Measurements from ENCODE around the gene TPCN1.
A peak's percentile ranks its signal among the peaks of the same experiment; 100 is the strongest.

The TPCN1 gene

DNA sequence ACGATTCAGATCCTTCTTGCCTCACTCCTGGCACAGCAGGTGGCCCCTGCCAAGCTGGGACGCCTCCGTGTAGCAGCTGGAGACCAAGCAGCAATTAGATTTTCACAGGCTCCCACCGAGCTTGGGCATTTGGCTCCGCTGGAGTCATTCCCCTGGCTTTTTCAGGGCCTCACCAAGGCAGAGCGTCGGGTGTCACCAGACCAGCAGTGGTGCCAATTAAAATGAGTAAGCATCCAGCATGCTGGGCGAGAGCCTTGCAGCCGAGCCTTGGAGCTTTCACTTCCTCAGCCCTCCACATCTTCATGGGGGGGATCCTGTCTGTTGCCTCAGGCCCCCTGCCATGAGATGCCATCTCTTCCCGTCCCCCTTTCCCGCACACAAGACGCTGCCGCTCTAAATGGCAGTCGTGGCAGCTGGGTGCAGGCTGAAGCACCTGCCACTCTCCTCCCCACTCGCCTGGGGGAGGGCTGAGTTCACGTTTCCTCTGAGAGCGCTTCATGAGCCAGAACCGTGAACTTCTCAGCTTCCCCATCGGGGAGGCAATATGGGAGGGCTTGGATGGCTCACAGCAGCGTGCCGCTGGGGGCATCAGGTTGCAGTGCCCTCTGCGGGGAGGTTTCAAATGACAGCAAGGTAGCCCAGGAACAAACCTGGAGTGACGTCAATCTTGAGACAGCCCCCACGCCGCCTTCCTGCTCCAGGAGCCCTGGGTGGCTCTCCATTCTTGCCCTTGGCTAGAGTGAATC lies 11.7 kb downstream of the TPCN1 start:
- Mint-ChIP-seq H3K27me3 (no peaks in the 10 kb centered on the region), H3K4me3 (peak overlapping the region; percentile 76), H3K9me3 (no peaks in the 10 kb centered on the region), H3K4me1 (peaks cover 24% of the 10 kb centered on the region), H3K36me3 (ENCODE audit: insufficient read depth) (peaks cover 5% of the 10 kb centered on the region), H3K27ac (ENCODE audit: low read depth) (peak overlapping the region; percentile 70)
- DNase-seq (ENCODE audit: low spot score in 2 of 2) (peak; percentile 40 to 77), ATAC-seq (replicated peaks; ENCODE audit: extremely low read depth, poor library complexity, severe bottlenecking) (peak; percentile 95)

DNA sequence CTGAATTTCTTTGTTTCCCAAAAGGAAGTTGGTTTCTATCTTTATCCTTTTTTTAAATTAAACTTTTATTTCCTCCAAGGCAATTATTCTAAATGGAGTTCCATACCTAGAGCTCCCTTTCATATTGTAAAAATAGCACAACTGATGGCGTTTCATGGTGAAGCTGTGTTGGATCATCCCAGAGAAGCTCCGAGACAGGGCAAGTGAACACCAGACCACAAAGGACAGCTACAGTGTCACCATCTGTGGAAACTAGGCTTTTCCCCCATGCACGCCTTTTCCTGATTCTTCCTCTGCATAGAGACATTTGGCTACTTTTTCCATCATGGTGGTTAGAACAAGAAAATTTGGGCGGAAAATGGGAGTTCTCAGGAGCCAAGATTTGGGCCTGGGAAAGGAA lies 12.7 kb downstream of the TPCN1 start:
- Mint-ChIP-seq H3K27me3 (no peaks in the 10 kb centered on the region), H3K36me3 (ENCODE audit: insufficient read depth) (peaks cover 3% of the 10 kb centered on the region), H3K4me1 (peaks cover 24% of the 10 kb centered on the region), H3K27ac (ENCODE audit: low read depth) (peak overlapping the region; percentile 70), H3K4me3 (no peak overlapping the region), H3K9me3 (no peaks in the 10 kb centered on the region)
- ATAC-seq (replicated peaks; ENCODE audit: extremely low read depth, poor library complexity, severe bottlenecking) (no peak), DNase-seq (ENCODE audit: low spot score in 2 of 2) (no peak)

DNA sequence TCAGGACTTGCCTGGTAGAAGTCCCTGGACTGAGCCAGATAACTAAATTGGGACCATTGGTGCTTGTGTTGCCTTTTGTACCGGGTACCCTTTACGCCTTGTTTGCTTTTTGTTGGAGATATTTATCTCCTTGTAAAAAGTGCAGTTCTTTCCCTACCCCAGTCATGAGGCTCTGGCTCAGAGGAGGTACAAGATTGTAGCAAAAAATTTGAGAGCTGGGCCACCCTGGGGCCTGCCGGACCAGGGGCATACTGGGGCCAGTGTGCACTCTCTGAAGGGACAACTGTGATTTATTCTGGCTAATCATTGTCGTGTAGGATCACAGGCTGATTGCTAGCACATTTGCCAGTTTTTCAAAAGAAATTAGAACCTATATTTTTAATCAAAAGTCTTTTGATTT lies 13.2 kb downstream of the TPCN1 start:
- Mint-ChIP-seq H3K4me1 (peaks cover 24% of the 10 kb centered on the region), H3K4me3 (no peak overlapping the region), H3K36me3 (ENCODE audit: insufficient read depth) (peaks cover 5% of the 10 kb centered on the region), H3K9me3 (no peaks in the 10 kb centered on the region), H3K27me3 (no peaks in the 10 kb centered on the region), H3K27ac (ENCODE audit: low read depth) (no peak overlapping the region)
- DNase-seq (ENCODE audit: low spot score in 2 of 2) (no peak), ATAC-seq (replicated peaks; ENCODE audit: extremely low read depth, poor library complexity, severe bottlenecking) (no peak)

DNA sequence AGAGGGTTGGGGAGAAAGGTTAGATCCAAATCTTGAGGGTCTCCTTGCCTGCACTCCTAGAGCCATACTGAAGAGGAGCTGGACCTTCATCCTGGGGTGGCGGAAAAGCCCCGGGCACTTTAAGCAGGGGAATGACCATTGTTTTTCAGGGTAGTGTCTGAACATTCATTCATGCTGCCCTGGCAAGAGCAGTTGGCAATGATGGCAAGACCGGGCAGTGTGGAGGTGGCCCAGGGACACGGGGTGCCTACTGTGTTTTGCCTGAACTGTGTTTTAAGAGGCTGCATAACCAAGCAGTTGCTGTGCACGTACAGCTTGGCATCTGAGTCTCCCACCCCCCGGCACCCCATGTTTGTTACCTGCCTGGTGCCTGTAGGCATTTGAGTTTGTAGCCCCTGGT lies 14.7 kb downstream of the TPCN1 start:
- Mint-ChIP-seq H3K36me3 (ENCODE audit: insufficient read depth) (peaks cover 8% of the 10 kb centered on the region), H3K27ac (ENCODE audit: low read depth) (no peak overlapping the region), H3K27me3 (no peaks in the 10 kb centered on the region), H3K4me3 (no peak overlapping the region), H3K9me3 (no peaks in the 10 kb centered on the region), H3K4me1 (peaks cover 22% of the 10 kb centered on the region)
- ATAC-seq (replicated peaks; ENCODE audit: extremely low read depth, poor library complexity, severe bottlenecking) (no peak), DNase-seq (ENCODE audit: low spot score in 2 of 2) (no peak)

DNA sequence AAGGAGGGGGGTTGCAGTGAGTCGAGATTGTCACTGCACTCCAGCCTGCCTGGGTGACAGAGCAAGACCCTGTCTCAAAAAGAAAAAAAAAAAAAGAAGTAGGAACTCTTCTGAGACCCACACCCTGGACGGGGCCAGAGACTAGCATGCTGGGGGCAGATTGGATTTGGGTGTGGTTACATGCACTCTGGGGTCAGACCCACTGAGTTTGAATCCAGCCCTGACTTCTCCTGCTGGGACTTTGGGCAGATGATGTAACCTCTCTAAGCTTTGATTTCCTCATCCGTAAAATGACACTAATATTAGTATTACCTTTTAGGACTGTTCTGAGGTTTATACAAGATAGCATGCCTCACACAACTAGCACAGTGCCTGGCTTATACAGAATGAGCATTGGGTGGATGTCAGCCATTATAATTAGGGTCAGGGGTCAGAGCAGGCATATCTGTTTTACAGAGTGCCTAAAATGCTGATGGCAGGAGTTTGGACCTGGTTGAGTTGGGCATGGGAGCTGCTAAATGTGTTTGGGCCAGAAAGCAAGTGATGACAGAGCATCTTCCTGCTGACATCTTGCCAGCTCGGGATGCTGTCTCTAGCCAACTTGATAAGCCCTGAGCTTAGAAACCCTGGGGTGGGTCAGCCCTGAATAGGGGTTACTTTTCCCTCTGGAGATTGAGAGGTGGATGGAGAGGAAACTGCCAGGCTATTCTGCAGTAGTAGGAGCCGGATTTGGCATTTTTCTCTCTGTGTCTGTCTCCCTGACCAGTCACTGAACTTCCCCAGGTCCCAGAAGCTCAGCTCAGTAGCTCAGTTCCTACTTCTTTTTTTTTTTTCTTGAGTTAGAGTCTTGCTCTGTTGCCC lies 15.5 kb downstream of the TPCN1 start:
- Mint-ChIP-seq H3K27ac (ENCODE audit: low read depth) (no peak overlapping the region), H3K4me1 (peaks cover 22% of the 10 kb centered on the region), H3K27me3 (no peaks in the 10 kb centered on the region), H3K9me3 (no peaks in the 10 kb centered on the region), H3K36me3 (ENCODE audit: insufficient read depth) (peaks cover 8% of the 10 kb centered on the region), H3K4me3 (no peak overlapping the region)
- DNase-seq (ENCODE audit: low spot score in 2 of 2): no peak
- no peak for ATAC-seq (replicated peaks; ENCODE audit: extremely low read depth, poor library complexity, severe bottlenecking)

DNA sequence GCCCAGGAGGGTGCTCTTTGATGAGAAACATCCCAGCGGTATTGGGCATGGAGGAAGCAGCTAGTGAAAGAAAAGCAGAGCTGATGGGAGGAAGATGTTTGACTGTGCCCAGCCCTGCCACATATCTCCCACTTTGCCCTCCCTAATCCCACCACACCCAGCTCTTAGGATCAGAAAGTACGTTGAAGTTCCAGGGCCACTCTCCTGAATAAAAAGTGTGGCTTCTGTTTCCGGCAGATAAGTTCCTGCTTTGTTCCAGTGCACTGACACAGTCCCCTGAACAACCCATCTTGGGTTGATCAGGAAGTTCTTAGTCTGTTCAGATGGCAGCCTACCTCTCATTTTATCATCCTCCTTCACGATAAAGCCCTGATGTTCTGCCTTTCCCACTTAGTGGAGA lies 16.5 kb downstream of the TPCN1 start:
- Mint-ChIP-seq H3K4me3 (no peak overlapping the region), H3K27ac (ENCODE audit: low read depth) (no peak overlapping the region), H3K36me3 (ENCODE audit: insufficient read depth) (peaks cover 8% of the 10 kb centered on the region), H3K9me3 (no peaks in the 10 kb centered on the region), H3K27me3 (no peaks in the 10 kb centered on the region), H3K4me1 (peaks cover 20% of the 10 kb centered on the region)
- DNase-seq (ENCODE audit: low spot score in 2 of 2) (no peak), ATAC-seq (replicated peaks; ENCODE audit: extremely low read depth, poor library complexity, severe bottlenecking) (no peak)

DNA sequence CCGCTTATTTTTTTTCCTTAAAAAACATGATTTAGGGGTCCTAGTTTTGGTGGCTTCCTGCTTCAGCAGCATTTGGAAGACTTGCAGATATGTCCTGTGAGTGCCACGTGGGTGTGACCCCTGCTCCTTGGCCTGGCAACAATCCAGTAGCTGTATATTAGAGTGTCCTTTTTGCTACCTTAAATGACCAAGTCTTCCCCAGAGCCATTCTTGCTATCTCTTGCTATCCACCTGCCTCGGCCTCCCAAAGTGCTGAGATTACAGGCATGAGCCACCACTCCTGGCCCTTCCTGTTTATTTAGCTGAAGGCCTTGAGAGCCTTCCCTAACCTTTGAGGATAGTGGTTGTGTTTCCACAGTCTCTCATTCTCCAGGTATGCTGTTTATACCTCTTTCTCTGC lies 17.0 kb downstream of the TPCN1 start:
- H3K27me3 Mint-ChIP-seq: no peaks in the 10 kb centered on the region
- H3K9me3 Mint-ChIP-seq: no peaks in the 10 kb centered on the region
- H3K27ac Mint-ChIP-seq (ENCODE audit: low read depth): no peak overlapping the region
- peaks cover 8% of the 10 kb centered on the region for H3K36me3 Mint-ChIP-seq (ENCODE audit: insufficient read depth)
- no peak for DNase-seq (ENCODE audit: low spot score in 2 of 2)
- no peak overlapping the region for H3K4me3 Mint-ChIP-seq
- H3K4me1 Mint-ChIP-seq: peaks cover 14% of the 10 kb centered on the region
- ATAC-seq (replicated peaks; ENCODE audit: extremely low read depth, poor library complexity, severe bottlenecking): no peak

DNA sequence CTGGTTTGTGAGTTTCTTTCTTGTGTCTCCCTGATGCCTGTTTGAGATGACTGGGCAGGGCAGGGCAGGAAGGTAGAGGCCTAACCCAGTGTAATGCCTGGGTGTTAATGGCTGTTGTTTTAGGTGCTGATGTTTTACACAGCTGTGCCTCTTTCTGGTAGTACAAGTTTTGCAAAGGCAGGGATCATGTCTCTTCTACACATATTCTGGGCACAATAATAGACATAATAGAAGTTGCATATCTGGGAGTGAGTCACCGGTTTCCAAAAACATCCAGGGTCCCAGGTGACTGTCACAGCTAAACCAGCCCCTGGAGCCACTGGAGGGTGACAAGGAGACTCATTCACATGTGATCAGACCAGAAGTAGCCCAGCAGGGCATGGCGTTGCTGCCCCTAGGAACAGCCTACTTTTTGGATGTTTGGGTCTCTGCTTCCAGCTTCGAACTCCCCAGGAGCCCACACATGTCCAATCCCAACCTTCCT lies 18.1 kb downstream of the TPCN1 start:
- Mint-ChIP-seq H3K4me1 (peaks cover 11% of the 10 kb centered on the region), H3K27me3 (no peaks in the 10 kb centered on the region), H3K36me3 (ENCODE audit: insufficient read depth) (peaks cover 5% of the 10 kb centered on the region), H3K9me3 (no peaks in the 10 kb centered on the region), H3K4me3 (no peak overlapping the region), H3K27ac (ENCODE audit: low read depth) (no peak overlapping the region)
- no peak for DNase-seq (ENCODE audit: low spot score in 2 of 2)
- no peak for ATAC-seq (replicated peaks; ENCODE audit: extremely low read depth, poor library complexity, severe bottlenecking)

DNA sequence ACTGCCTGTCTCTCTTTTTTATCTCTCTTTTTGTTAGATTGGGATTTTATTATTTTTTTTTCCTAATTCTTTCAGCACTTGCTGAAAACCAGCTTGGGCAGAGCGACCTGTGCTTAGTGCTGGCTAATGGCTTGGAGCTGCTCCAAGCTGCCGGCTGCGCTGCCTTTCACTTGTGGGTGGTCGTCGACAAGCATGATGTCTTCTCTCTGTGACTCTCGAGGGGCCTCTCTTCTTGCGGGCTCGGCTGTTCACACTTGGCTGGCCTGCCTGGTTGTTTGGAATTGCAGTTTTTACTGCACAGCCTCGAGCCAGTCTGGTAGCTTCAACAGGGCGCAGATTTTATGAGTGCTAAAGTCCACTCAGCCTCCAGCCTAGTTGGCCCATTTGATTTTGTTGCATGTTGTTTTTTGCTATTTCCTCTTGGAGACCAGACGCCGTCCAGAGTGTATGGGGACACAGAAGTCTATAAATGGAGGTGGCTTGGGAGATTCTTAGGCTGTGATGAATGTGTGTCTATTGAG lies 18.6 kb downstream of the TPCN1 start:
- no peak overlapping the region for H3K27ac Mint-ChIP-seq (ENCODE audit: low read depth)
- no peak overlapping the region for H3K4me3 Mint-ChIP-seq

DNA sequence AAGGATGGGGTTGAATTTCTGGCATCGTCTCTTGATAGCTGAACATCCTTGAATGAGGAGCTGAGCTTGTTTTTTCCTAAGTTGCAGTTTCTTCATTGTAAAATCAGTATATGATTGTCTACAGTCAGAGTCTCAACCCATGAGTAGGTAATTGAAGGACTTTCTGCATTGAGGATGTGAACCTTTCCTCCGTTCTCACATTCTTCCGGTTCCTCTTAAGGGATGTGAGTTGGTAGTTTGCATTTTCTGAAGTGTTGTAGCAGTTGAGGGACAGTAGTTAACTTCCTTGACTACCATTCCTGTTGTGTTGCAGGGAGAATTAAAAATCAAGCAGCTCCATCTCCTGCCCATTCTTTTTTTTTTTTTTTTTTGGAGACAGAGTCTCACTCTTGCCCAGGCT lies 19.1 kb downstream of the TPCN1 start:
- H3K27me3 Mint-ChIP-seq: no peaks in the 10 kb centered on the region
- H3K9me3 Mint-ChIP-seq: no peaks in the 10 kb centered on the region
- peaks cover 10% of the 10 kb centered on the region for H3K4me1 Mint-ChIP-seq
- DNase-seq (ENCODE audit: low spot score in 2 of 2) (no peak), ATAC-seq (replicated peaks; ENCODE audit: extremely low read depth, poor library complexity, severe bottlenecking) (no peak)
- peaks cover 5% of the 10 kb centered on the region for H3K36me3 Mint-ChIP-seq (ENCODE audit: insufficient read depth)
- H3K27ac Mint-ChIP-seq (ENCODE audit: low read depth): no peak overlapping the region
- no peak overlapping the region for H3K4me3 Mint-ChIP-seq

More for the DNA sequence above, 18.6 kb downstream of the TPCN1 start:
- DNase-seq (ENCODE audit: low spot score in 2 of 2): no peak
- Mint-ChIP-seq H3K36me3 (ENCODE audit: insufficient read depth) (peaks cover 5% of the 10 kb centered on the region), H3K4me1 (peaks cover 11% of the 10 kb centered on the region), H3K9me3 (no peaks in the 10 kb centered on the region), H3K27me3 (no peaks in the 10 kb centered on the region)
- ATAC-seq (replicated peaks; ENCODE audit: extremely low read depth, poor library complexity, severe bottlenecking): no peak

DNA sequence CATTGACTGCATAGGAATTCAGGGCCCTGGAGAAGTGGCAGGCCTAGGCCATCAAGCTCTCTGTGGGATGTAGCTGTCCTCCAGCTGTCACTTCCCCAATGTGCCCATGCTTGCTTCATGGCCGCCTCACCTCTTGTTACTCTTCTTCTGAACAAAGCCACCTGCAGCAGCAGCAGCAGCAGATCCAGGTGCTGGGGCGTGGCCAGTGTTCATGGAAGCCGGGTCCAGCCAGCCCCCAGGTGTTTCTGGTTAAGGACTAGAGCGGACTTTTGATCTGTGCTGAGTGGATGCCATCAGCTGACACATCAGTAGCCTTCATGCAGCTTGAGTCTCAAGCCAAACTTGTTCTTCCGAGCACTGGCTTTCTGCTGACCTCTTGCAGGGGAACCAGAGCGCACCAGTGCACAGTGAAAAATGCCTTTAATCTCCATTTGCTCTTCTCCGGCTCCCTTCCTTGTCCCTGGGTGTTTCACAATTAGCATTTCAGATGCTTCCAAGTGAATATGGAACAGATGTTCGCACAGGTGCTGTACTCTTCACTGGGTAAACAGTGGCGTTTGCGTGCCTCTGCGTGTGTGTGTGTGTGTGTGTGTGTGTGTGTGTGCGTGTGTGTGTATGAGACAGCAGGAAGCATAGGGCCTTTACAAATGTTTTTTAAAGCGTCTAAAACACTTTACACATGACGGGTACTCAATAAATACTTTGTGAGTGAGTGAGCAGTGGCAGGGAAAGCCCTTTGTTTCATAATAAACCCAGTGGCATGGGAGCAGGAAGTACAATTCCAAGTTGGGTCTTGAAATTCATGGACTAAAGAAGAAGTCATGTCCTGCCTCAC lies 20.1 kb downstream of the TPCN1 start:
- DNase-seq (ENCODE audit: low spot score in 2 of 2) (no peak), ATAC-seq (replicated peaks; ENCODE audit: extremely low read depth, poor library complexity, severe bottlenecking) (no peak)
- Mint-ChIP-seq H3K4me1 (peaks cover 5% of the 10 kb centered on the region), H3K4me3 (no peak overlapping the region), H3K27me3 (no peaks in the 10 kb centered on the region), H3K9me3 (no peaks in the 10 kb centered on the region), H3K27ac (ENCODE audit: low read depth) (no peak overlapping the region), H3K36me3 (ENCODE audit: insufficient read depth) (peaks cover 7% of the 10 kb centered on the region)

DNA sequence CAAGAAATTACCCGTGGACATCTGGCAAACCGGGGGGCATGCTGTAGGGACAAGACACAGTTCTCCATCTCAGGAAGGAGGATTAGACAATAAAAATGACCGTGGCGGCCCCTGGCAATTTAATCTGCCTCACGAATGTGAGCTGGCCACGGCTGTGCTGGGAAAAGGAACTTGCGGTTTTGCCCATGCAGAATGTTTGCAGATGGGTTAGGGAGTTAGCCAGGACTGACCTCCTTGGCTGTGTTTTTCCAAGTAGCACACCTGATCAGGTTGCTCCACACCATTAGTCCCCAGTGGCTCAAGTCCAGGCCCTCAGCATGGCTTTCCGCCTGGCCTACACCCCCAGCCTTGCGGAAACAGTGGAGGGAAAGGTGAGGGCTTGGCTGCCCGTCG lies 20.8 kb downstream of the TPCN1 start:
- Mint-ChIP-seq H3K27ac (ENCODE audit: low read depth) (no peak overlapping the region), H3K27me3 (no peaks in the 10 kb centered on the region), H3K4me3 (no peak overlapping the region), H3K36me3 (ENCODE audit: insufficient read depth) (peaks cover 8% of the 10 kb centered on the region), H3K9me3 (no peaks in the 10 kb centered on the region), H3K4me1 (peaks cover 5% of the 10 kb centered on the region)
- no peak for DNase-seq (ENCODE audit: low spot score in 2 of 2)
- no peak for ATAC-seq (replicated peaks; ENCODE audit: extremely low read depth, poor library complexity, severe bottlenecking)

Data from central memory CD8-positive, alpha-beta T cell (primary cell).